Fibroblast of villous mesenchyme (primary cell): ENCODE data around the gene PRR14. TPM values are rescaled to one million over a fixed set of nuclear protein-coding genes. Genes with fewer than 3 reads are reported as not detected.
A peak's percentile ranks its signal among the peaks of the same experiment; 100 is the strongest.
"Not testable (repeated sequence)": the region's sequence is repeated elsewhere in the genome, so short reads cannot be mapped to it uniquely, and the experiment has no call there.

Experiments used
- DNase-seq: peaks from one replicate; pipeline ENCODE4 v3.0.0-alpha.2; 2010; ENCODE audit warnings: low read depth
- H3K4me3 ChIP-seq: 2 replicates; pipeline ENCODE4 v1.5.1; 2011; ENCODE audit warnings: low read depth, mild to moderate bottlenecking, low read length
- CTCF ChIP-seq: IDR thresholded peaks from 2 replicates; pipeline ENCODE4 v1.5.1; 2012; ENCODE audit warnings: low read depth, mild to moderate bottlenecking, low read length; ENCODE audit not compliant: insufficient read depth
- small RNA-seq: library from RNA; depleted of rRNA; stranded (forward); fragments of <200 nt; gene quantifications from one replicate; pipeline ENCODE3, GENCODE V24; 2012
- total RNA-seq: library from RNA; depleted of rRNA; stranded (reverse); fragments of >200 nt; gene quantifications from 2 replicates; pipeline ENCODE4 v1.2.3, GENCODE V29; 2012

The PRR14 gene
- total RNA-seq, 1 donor, result 5.6 TPM

- H3K4me3 ChIP-seq, result no peak overlapping the region
- peak; percentile 10 for DNase-seq
- no peak for TF ChIP-seq CTCF
Measured at GRCh38 chr16:30700491-30700890, 49.7 kb downstream of the PRR14 start.

GRCh38 chr16:30700971-30701370 lies 50.2 kb downstream of the PRR14 start:
- no peak for TF ChIP-seq CTCF
- no peak for DNase-seq
- no peak overlapping the region for H3K4me3 ChIP-seq

GRCh38 chr16:30703071-30703470 lies 52.3 kb downstream of the PRR14 start:
- not testable (repeated sequence) for DNase-seq, H3K4me3 ChIP-seq

GRCh38 chr16:30703971-30704370 lies 53.2 kb downstream of the PRR14 start:
- no peak for TF ChIP-seq CTCF
- H3K4me3 ChIP-seq, result no peak overlapping the region
- DNase-seq, result no peak

Small RNAs within 50 kb of the gene (small RNA-seq; reads per million reads assigned to genes)
- gene AC093249.1 (not detected), gene RNU6-1043P (not detected), gene RNU6-416P (not detected)

Other genes starting within 250 kb of the PRR14 start
- gene ZNF771, start 243.4 kb upstream of the PRR14 start, total RNA-seq, result 9.5 and 10.0 TPM in 2 replicates
- gene DCTPP1, start 220.9 kb upstream of the PRR14 start, total RNA-seq, result 12.9 and 18.6 TPM in 2 replicates
- gene SEPHS2, start 205.1 kb upstream of the PRR14 start, total RNA-seq, result 7.8 and 9.3 TPM in 2 replicates
- gene ITGAL, start 178.2 kb upstream of the PRR14 start, total RNA-seq, result not detected in 2 replicates
- gene ZNF768, start 124.4 kb upstream of the PRR14 start, total RNA-seq, result 19.0 and 22.0 TPM in 2 replicates
- 11.7 and 12.6 TPM in 2 replicates for gene ZNF747, start 116.1 kb upstream of the PRR14 start, total RNA-seq
- gene ZNF764, start 92.6 kb upstream of the PRR14 start, total RNA-seq, result 4.3 and 6.1 TPM in 2 replicates
- gene ZNF688, start 79.2 kb upstream of the PRR14 start, total RNA-seq, result 6.5 and 12.9 TPM in 2 replicates
- 9.7 and 13.0 TPM in 2 replicates for gene ZNF785, start 65.3 kb upstream of the PRR14 start, total RNA-seq
- 6.9 and 7.4 TPM in 2 replicates for gene ZNF689, start 40.6 kb upstream of the PRR14 start, total RNA-seq
- gene FBRS, start 7.5 kb downstream of the PRR14 start, total RNA-seq, result 30.2 and 30.3 TPM in 2 replicates
- gene SRCAP, start 48.2 kb downstream of the PRR14 start, total RNA-seq, result 15.1 and 16.8 TPM in 2 replicates
- gene PHKG2, start 97.5 kb downstream of the PRR14 start, total RNA-seq, result 22.2 and 26.3 TPM in 2 replicates
- gene CFAP119, start 111.1 kb downstream of the PRR14 start, total RNA-seq, result 1.3 and 3.2 TPM in 2 replicates
- gene RNF40, start 111.4 kb downstream of the PRR14 start, total RNA-seq, result 68.9 and 88.9 TPM in 2 replicates
- 19.4 and 21.6 TPM in 2 replicates for gene ZNF629, start 136.2 kb downstream of the PRR14 start, total RNA-seq
- gene BCL7C, start 243.1 kb downstream of the PRR14 start, total RNA-seq, result 35.0 and 51.2 TPM in 2 replicates
- gene CTF1, start 245.7 kb downstream of the PRR14 start, total RNA-seq, result 3.2 and 3.5 TPM in 2 replicates